Osteoblast (primary cell): ENCODE measurements around the gene HPSE2. TPM values are rescaled to one million over a fixed set of nuclear protein-coding genes. Genes with fewer than 3 reads are reported as not detected.

Experiments used
- DNase-seq: peaks from one replicate; pipeline ENCODE4 v3.0.0; 2011; ENCODE audit warnings: low spot score, mixed read lengths; ENCODE audit not compliant: insufficient read length; ENCODE audit errors: missing footprints
- H2AFZ ChIP-seq: 2 replicates; pipeline ENCODE4 v1.6.0; 2011; ENCODE audit warnings: mild to moderate bottlenecking, low read length
- H3K27ac ChIP-seq: 2 replicates; pipeline ENCODE4 v1.5.1; 2011; ENCODE audit warnings: mild to moderate bottlenecking, low read depth, low read length, moderate library complexity
- H3K27me3 ChIP-seq: 2 replicates; pipeline ENCODE4 v1.6.0; 2012; ENCODE audit warnings: mild to moderate bottlenecking, control low read depth, inconsistent platforms, low read length, moderate library complexity; ENCODE audit not compliant: insufficient read depth
- H3K36me3 ChIP-seq: 2 replicates; pipeline ENCODE4 v1.5.1; 2011; ENCODE audit warnings: mild to moderate bottlenecking, low read length, control low read depth, moderate library complexity; ENCODE audit not compliant: insufficient read depth
- H3K4me1 ChIP-seq: 2 replicates; pipeline ENCODE4 v1.5.1; 2011; ENCODE audit warnings: mild to moderate bottlenecking, low read length, control low read depth, moderate library complexity; ENCODE audit not compliant: insufficient read depth
- H3K4me2 ChIP-seq: 2 replicates; pipeline ENCODE4 v1.6.0; 2011; ENCODE audit warnings: mild to moderate bottlenecking, low read length; ENCODE audit not compliant: insufficient read depth
- H3K4me3 ChIP-seq: fragments of 200-600 bp; sonication (generic); 3 replicates; pipeline ENCODE4 v1.5.1; 2012; ENCODE audit warnings: mild to moderate bottlenecking, low read length, inconsistent platforms; ENCODE audit not compliant: insufficient read depth
- H3K79me2 ChIP-seq: 2 replicates; pipeline ENCODE4 v1.6.0; 2012; ENCODE audit warnings: mild to moderate bottlenecking, low read length, control low read depth, inconsistent platforms; ENCODE audit not compliant: insufficient read depth
- H3K9me3 ChIP-seq: 2 replicates; pipeline ENCODE4 v1.5.1; 2011; ENCODE audit warnings: low read depth, low read length, control low read depth
- H4K20me1 ChIP-seq: 2 replicates; pipeline ENCODE4 v1.6.0; 2012; ENCODE audit warnings: mild to moderate bottlenecking, low read length, control low read depth; ENCODE audit not compliant: insufficient read depth
- total RNA-seq: library from RNA; depleted of rRNA; stranded (reverse); fragments of >200 nt; gene quantifications from 2 replicates; pipeline ENCODE4 v1.2.3, GENCODE V29; 2012
- TF ChIP-seq, protein P1 (sequence below): IDR thresholded peaks from 2 replicates; pipeline ENCODE4 v1.5.1; 2011; ENCODE audit warnings: mild to moderate bottlenecking, low read depth, low read length, moderate library complexity; ENCODE audit errors: extremely low read depth

HPSE2 gene
- total RNA-seq, 1 donor, result not detected

DNA sequence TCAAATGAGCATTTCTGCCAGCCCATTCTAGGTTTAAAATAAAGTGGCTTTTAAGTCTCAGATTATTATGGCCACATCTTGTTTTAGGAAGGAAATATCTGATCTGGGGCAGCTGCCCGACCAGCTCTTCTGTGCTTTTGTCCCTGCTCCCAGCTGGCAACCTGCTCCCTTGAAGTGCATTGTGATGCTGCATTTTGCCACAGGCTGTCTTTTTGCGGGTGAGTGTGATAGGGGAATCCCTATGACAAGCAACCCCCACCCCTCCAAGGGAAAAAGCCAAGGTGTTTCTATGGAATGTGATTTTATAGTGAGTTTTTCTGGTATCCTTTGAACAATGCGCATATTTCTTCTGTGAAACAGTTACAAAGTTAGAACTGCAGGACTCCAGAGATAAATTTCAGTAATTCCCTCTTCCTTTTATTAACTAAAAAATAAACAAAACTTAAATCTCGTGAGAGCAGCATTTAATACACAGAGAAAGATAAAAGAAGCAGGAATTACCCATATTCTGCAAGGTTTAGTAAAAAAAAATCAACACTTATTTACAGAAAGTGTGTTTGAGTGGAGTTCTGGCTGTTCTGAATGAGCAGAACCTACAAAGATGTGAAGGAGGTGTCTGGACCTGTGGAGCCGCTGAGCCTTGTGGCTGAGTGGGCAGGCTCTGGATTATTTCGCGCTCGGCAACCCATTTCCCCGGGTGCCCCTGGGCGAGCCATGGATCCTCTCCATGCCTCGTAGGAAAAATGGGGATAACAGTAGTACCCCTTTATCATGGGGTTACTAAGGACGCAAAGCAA, 778.8 kb downstream of the HPSE2 start:
- Histone ChIP-seq H3K27me3 (peaks cover 7% of the 10 kb centered on the region), H4K20me1 (no peaks in the 10 kb centered on the region), H2AFZ (no peak overlapping the region), H3K4me2 (no peak overlapping the region), H3K9me3 (no peaks in the 10 kb centered on the region), H3K79me2 (no peaks in the 10 kb centered on the region), H3K36me3 (no peaks in the 10 kb centered on the region), H3K27ac (no peak overlapping the region), H3K4me1 (peaks cover 15% of the 10 kb centered on the region), H3K4me3 (no peak overlapping the region)
- no peak for DNase-seq
- TF ChIP-seq, protein P1, sequence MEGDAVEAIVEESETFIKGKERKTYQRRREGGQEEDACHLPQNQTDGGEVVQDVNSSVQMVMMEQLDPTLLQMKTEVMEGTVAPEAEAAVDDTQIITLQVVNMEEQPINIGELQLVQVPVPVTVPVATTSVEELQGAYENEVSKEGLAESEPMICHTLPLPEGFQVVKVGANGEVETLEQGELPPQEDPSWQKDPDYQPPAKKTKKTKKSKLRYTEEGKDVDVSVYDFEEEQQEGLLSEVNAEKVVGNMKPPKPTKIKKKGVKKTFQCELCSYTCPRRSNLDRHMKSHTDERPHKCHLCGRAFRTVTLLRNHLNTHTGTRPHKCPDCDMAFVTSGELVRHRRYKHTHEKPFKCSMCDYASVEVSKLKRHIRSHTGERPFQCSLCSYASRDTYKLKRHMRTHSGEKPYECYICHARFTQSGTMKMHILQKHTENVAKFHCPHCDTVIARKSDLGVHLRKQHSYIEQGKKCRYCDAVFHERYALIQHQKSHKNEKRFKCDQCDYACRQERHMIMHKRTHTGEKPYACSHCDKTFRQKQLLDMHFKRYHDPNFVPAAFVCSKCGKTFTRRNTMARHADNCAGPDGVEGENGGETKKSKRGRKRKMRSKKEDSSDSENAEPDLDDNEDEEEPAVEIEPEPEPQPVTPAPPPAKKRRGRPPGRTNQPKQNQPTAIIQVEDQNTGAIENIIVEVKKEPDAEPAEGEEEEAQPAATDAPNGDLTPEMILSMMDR, result no peak

- Histone ChIP-seq H3K4me2 (no peak overlapping the region), H3K27ac (no peak overlapping the region)
- no peak for DNase-seq
These were observed 779.5 kb downstream of the HPSE2 start for GRCh38 chr10:98456043-98456570.

GRCh38 chr10:98453729-98454128, 781.9 kb downstream of the HPSE2 start:
- no peak for DNase-seq
- Histone ChIP-seq H3K4me1 (no peaks in the 10 kb centered on the region), H3K79me2 (no peaks in the 10 kb centered on the region), H2AFZ (no peak overlapping the region), H3K9me3 (no peaks in the 10 kb centered on the region), H3K4me3 (no peak overlapping the region), H3K27ac (no peak overlapping the region), H3K36me3 (no peaks in the 10 kb centered on the region), H3K4me2 (no peak overlapping the region), H3K27me3 (peaks cover 19% of the 10 kb centered on the region), H4K20me1 (no peaks in the 10 kb centered on the region)
- TF ChIP-seq, protein P1, result no peak

More at GRCh38 chr10:98456043-98456570, 779.5 kb downstream of the HPSE2 start:
- H3K79me2 ChIP-seq, result no peaks in the 10 kb centered on the region
- peaks cover 10% of the 10 kb centered on the region for H3K4me1 ChIP-seq
- no peak overlapping the region for H2AFZ ChIP-seq
- H3K4me3 ChIP-seq, result no peak overlapping the region
- no peaks in the 10 kb centered on the region for H4K20me1 ChIP-seq
- TF ChIP-seq, protein P1, result no peak
- H3K27me3 ChIP-seq, result peaks cover 13% of the 10 kb centered on the region
- H3K36me3 ChIP-seq, result no peaks in the 10 kb centered on the region
- no peaks in the 10 kb centered on the region for H3K9me3 ChIP-seq

DNA sequence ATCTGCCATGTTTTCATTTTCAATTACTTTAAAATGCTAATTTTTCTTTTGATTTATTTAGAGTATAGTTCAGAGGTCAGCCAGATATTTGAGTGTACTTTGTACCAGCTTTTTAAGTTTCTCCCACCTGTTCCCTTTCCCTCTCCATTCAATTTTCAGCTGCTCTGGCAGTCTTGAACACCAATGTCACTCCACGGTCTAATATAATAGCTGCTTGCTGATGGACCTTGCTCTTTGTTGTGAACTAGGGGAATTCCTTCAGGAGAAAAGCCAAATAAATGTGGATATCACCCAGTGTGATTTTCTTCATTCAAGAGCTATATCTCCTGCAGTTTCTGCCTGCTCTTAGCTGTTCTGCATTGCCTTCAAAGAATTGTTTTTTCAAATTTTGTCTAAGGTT, 785.0 kb downstream of the HPSE2 start:
- Histone ChIP-seq H3K36me3 (no peaks in the 10 kb centered on the region), H3K79me2 (peaks cover 18% of the 10 kb centered on the region), H3K27ac (no peak overlapping the region), H4K20me1 (no peaks in the 10 kb centered on the region), H3K9me3 (no peaks in the 10 kb centered on the region), H3K4me2 (no peak overlapping the region), H2AFZ (no peak overlapping the region), H3K27me3 (peaks cover 16% of the 10 kb centered on the region), H3K4me1 (peaks cover 14% of the 10 kb centered on the region), H3K4me3 (no peak overlapping the region)
- no peak for DNase-seq
- TF ChIP-seq, protein P1, result no peak
